MV-4-11 (cell line): ENCODE results near the gene HPD.
A peak's percentile ranks its signal among the peaks of the same experiment; 100 is the strongest.
"Not testable (repeated sequence)": the region's sequence is repeated elsewhere in the genome, so short reads cannot be mapped to it uniquely, and the experiment has no call there.

Experiments used
- DNase-seq: peaks from one replicate; lab custom pipeline; 2025; lab: John Stamatoyannopoulos, UW

HPD gene

GRCh38 chr12:121798787-121799155, 59.9 kb downstream of the HPD start:
- DNase-seq = no peak

- DNase-seq = no peak
Measured at GRCh38 chr12:121797937-121798786, 60.5 kb downstream of the HPD start.

GRCh38 chr12:121796855-121797751, 61.6 kb downstream of the HPD start:
- DNase-seq = no peak

- DNase-seq = peak; percentile 73
Measured at GRCh38 chr12:121795034-121795968, 63.4 kb downstream of the HPD start.

- DNase-seq = no peak
Measured at GRCh38 chr12:121794534-121795033, 64.1 kb downstream of the HPD start.

- peak; percentile 90 for DNase-seq
Measured at GRCh38 chr12:121793838-121794533, 64.7 kb downstream of the HPD start.

- DNase-seq = peak; percentile 56
Measured at GRCh38 chr12:121793440-121793837, 65.2 kb downstream of the HPD start, which contains the start of gene RHOF. RHOF (minus strand) TSS chr12:121793688; CDS start chr12:121793633, 55 bp downstream.

- DNase-seq = peak; percentile 12
Measured at GRCh38 chr12:121792607-121793439, 65.8 kb downstream of the HPD start.

- no peak for DNase-seq
Measured at GRCh38 chr12:121791671-121792551, 66.7 kb downstream of the HPD start.

- not testable (repeated sequence) for DNase-seq
Measured at GRCh38 chr12:121790785-121791184, 67.9 kb downstream of the HPD start.

- DNase-seq = peak; percentile 86
Measured at GRCh38 chr12:121789800-121790728, 68.6 kb downstream of the HPD start.
